Measurements from ENCODE around the gene RBM20. TPM values are rescaled to one million over a fixed set of nuclear protein-coding genes. Genes with fewer than 3 reads are reported as not detected.

The RBM20 gene
- total RNA-seq, 1 donor from 2014 or later: 1.0 TPM

- no peak overlapping the region for H3K4me3 Mint-ChIP-seq (ENCODE audit: unreplicated experiment)
- no peaks in the 10 kb centered on the region for H3K36me3 Mint-ChIP-seq (ENCODE audit: low read depth, unreplicated experiment)
- H3K27ac Mint-ChIP-seq (ENCODE audit: unreplicated experiment): no peak overlapping the region
- TF ChIP-seq, protein P1, sequence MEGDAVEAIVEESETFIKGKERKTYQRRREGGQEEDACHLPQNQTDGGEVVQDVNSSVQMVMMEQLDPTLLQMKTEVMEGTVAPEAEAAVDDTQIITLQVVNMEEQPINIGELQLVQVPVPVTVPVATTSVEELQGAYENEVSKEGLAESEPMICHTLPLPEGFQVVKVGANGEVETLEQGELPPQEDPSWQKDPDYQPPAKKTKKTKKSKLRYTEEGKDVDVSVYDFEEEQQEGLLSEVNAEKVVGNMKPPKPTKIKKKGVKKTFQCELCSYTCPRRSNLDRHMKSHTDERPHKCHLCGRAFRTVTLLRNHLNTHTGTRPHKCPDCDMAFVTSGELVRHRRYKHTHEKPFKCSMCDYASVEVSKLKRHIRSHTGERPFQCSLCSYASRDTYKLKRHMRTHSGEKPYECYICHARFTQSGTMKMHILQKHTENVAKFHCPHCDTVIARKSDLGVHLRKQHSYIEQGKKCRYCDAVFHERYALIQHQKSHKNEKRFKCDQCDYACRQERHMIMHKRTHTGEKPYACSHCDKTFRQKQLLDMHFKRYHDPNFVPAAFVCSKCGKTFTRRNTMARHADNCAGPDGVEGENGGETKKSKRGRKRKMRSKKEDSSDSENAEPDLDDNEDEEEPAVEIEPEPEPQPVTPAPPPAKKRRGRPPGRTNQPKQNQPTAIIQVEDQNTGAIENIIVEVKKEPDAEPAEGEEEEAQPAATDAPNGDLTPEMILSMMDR (IDR thresholded peaks at IDR 0.05; ENCODE audit: unreplicated experiment): no peak
- DNase-seq (ENCODE audit: low spot score): no peak
- H3K27me3 Mint-ChIP-seq (ENCODE audit: unreplicated experiment): no peaks in the 10 kb centered on the region
- H3K4me1 Mint-ChIP-seq (ENCODE audit: unreplicated experiment): peaks cover 2% of the 10 kb centered on the region
- no peaks in the 10 kb centered on the region for H3K9me3 Mint-ChIP-seq (ENCODE audit: unreplicated experiment)
Measured at GRCh38 chr10:110775020-110775375, 130.9 kb downstream of the RBM20 start.

DNA sequence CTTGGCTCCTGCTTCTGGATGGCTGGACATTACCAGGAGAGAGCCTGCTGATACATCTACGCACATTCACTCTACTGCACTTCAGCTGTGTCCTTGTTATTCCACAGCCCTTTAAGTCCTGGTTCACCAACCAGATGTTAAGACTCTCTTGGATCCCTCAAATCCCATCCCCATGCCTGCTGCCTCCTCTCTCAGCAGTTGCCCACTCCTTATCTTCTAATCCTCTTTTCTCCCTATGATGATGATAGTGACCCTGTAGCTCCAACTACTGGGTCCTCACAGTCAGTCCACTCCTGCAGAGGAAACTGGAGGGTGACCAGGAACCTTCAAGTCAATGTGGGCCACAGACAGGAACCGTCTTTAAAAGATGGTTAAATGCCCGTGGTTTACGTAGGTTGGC is 131.3 kb downstream of the RBM20 start:
- no peaks in the 10 kb centered on the region for H3K9me3 Mint-ChIP-seq (ENCODE audit: unreplicated experiment)

DNA sequence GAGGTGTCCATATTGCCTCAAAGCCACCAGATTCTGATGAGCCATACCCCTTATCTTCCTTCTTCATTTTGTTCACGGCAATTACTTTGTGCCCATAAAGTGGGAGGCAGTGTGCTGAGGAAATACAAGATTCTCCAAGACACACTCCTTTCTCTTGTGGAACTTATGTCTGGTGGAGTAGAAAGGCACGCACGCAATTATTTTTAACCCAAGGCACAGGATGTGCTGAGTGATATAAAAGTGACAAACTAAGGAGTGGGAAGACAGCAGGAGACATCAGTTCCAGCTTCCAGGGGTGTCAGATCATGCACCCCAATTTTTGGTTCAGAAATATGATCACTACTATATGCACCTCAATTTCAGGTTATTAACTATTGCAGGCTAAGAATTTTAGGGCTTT is 132.9 kb downstream of the RBM20 start:
- Mint-ChIP-seq H3K4me3 (ENCODE audit: unreplicated experiment) (no peak overlapping the region), H3K27me3 (ENCODE audit: unreplicated experiment) (no peaks in the 10 kb centered on the region), H3K9me3 (ENCODE audit: unreplicated experiment) (no peaks in the 10 kb centered on the region), H3K4me1 (ENCODE audit: unreplicated experiment) (peaks cover 2% of the 10 kb centered on the region), H3K27ac (ENCODE audit: unreplicated experiment) (no peak overlapping the region), H3K36me3 (ENCODE audit: low read depth, unreplicated experiment) (no peaks in the 10 kb centered on the region)
- TF ChIP-seq, protein P1 (IDR thresholded peaks at IDR 0.05; ENCODE audit: unreplicated experiment): no peak
- DNase-seq (ENCODE audit: low spot score): no peak

More for the DNA sequence above, 131.3 kb downstream of the RBM20 start:
- no peaks in the 10 kb centered on the region for H3K36me3 Mint-ChIP-seq (ENCODE audit: low read depth, unreplicated experiment)
- TF ChIP-seq, protein P1 (IDR thresholded peaks at IDR 0.05; ENCODE audit: unreplicated experiment): no peak
- H3K27ac Mint-ChIP-seq (ENCODE audit: unreplicated experiment): no peak overlapping the region
- DNase-seq (ENCODE audit: low spot score): no peak
- H3K4me1 Mint-ChIP-seq (ENCODE audit: unreplicated experiment): peaks cover 2% of the 10 kb centered on the region
- H3K4me3 Mint-ChIP-seq (ENCODE audit: unreplicated experiment): no peak overlapping the region
- H3K27me3 Mint-ChIP-seq (ENCODE audit: unreplicated experiment): no peaks in the 10 kb centered on the region

- H3K27ac Mint-ChIP-seq (ENCODE audit: unreplicated experiment): no peak overlapping the region
- H3K4me3 Mint-ChIP-seq (ENCODE audit: unreplicated experiment): no peak overlapping the region
- H3K36me3 Mint-ChIP-seq (ENCODE audit: low read depth, unreplicated experiment): no peaks in the 10 kb centered on the region
- no peak for DNase-seq (ENCODE audit: low spot score)
- no peaks in the 10 kb centered on the region for H3K27me3 Mint-ChIP-seq (ENCODE audit: unreplicated experiment)
- peaks cover 2% of the 10 kb centered on the region for H3K4me1 Mint-ChIP-seq (ENCODE audit: unreplicated experiment)
- H3K9me3 Mint-ChIP-seq (ENCODE audit: unreplicated experiment): no peaks in the 10 kb centered on the region
- TF ChIP-seq, protein P1 (IDR thresholded peaks at IDR 0.05; ENCODE audit: unreplicated experiment): no peak
Measured at GRCh38 chr10:110777661-110778060, 133.5 kb downstream of the RBM20 start.

DNA sequence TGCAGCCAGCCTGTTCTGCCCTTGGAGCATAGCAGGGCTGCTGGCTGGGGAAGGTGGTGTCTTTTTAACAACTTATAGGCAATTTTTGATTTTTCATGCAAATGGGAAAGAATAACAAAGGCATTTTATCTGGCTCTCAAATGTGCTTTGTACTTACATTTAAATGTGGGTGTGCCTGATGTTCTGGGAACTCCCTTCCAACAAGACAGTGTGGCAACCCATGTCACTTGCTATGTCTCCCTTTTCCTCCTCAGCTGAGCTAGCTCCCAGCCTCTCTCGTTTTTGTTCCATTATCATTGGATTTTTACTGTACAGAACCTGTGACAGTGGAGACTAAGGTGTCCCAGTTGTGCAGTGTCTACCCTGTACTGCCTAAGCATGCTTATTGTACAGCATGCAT is 134.1 kb downstream of the RBM20 start:
- no peak overlapping the region for H3K4me3 Mint-ChIP-seq (ENCODE audit: unreplicated experiment)
- no peaks in the 10 kb centered on the region for H3K9me3 Mint-ChIP-seq (ENCODE audit: unreplicated experiment)
- DNase-seq (ENCODE audit: low spot score): no peak
- H3K27ac Mint-ChIP-seq (ENCODE audit: unreplicated experiment): no peak overlapping the region
- TF ChIP-seq, protein P1 (IDR thresholded peaks at IDR 0.05; ENCODE audit: unreplicated experiment): no peak
- H3K4me1 Mint-ChIP-seq (ENCODE audit: unreplicated experiment): peaks cover 2% of the 10 kb centered on the region
- H3K36me3 Mint-ChIP-seq (ENCODE audit: low read depth, unreplicated experiment): no peaks in the 10 kb centered on the region
- no peaks in the 10 kb centered on the region for H3K27me3 Mint-ChIP-seq (ENCODE audit: unreplicated experiment)
